Naive thymus-derived CD4-positive, alpha-beta T cell (primary cell): ENCODE measurements around the gene MAP1LC3B. TPM values are rescaled to one million over a fixed set of nuclear protein-coding genes. Genes with fewer than 3 reads are reported as not detected.
A peak's percentile ranks its signal among the peaks of the same experiment; 100 is the strongest.

Source experiments
- ATAC-seq: fragments of 150-1000 bp; cut with Tn5 transposase; 2 replicates; pipeline ENCODE4 v1.10.0; 2021; ENCODE audit warnings: mild to moderate bottlenecking, moderate library complexity
- CTCF ChIA-PET: fragments of 350-600 bp; sonication (Branson Sonifier 250); formaldehyde crosslinking; loops from one replicate; lab custom pipeline; 2021; ENCODE audit warnings: antibody characterized with exemption; lab: Charles Lee
- POLR2A ChIA-PET: fragments of 350-600 bp; sonication (Branson Sonifier 250); formaldehyde crosslinking; loops from one replicate; lab custom pipeline; 2021; ENCODE audit warnings: antibody characterized with exemption, inconsistent platforms; lab: Charles Lee
- DNase-seq, 9 donors: peaks; one replicate each; pipeline versions ENCODE4 v3.0.0 to v3.0.0-alpha.2; 2020 to 2022; ENCODE audit warnings: mixed read lengths in 1 of 9
- H3K27ac ChIP-seq: one replicate; pipeline ENCODE4 v1.7.0; 2013; ENCODE audit warnings: mild to moderate bottlenecking, low read depth, low read length, moderate library complexity
- H3K27me3 ChIP-seq, 2 donors: one replicate each; pipeline ENCODE4 v1.7.0; 2013; ENCODE audit warnings: low read length in 2 of 2, mild to moderate bottlenecking in 2 of 2, moderate library complexity in 2 of 2; ENCODE audit not compliant: control insufficient read depth in 2 of 2, insufficient read depth in 2 of 2
- H3K36me3 ChIP-seq, 3 experiments: 1 replicate in 2 of 3; 2 replicates in 1 of 3; pipeline ENCODE4 v1.7.0; 2013; ENCODE audit warnings: low read length in 3 of 3, mild to moderate bottlenecking in 3 of 3, moderate library complexity in 1 of 3; ENCODE audit not compliant: insufficient read depth in 3 of 3, control insufficient read depth in 2 of 3
- H3K4me1 ChIP-seq, 2 donors: one replicate each; pipeline ENCODE4 v1.7.0; 2013; ENCODE audit warnings: low read length in 2 of 2, mild to moderate bottlenecking in 2 of 2, moderate library complexity in 1 of 2; ENCODE audit not compliant: control insufficient read depth in 2 of 2, insufficient read depth in 2 of 2
- H3K4me3 ChIP-seq: 2 replicates; pipeline ENCODE4 v1.7.0; 2013; ENCODE audit warnings: mild to moderate bottlenecking, low read length
- H3K9me3 ChIP-seq, 3 experiments: 1 replicate in 2 of 3; 2 replicates in 1 of 3; pipeline ENCODE4 v1.7.0; 2013; ENCODE audit warnings: low read length in 3 of 3; ENCODE audit not compliant: control insufficient read depth in 2 of 3
- H3K27ac Mint-ChIP-seq, 9 donors: one replicate each; pipeline ENCODE4 v1.8.0; 2020 to 2022; ENCODE audit warnings: mixed read lengths in 9 of 9, mild to moderate bottlenecking in 8 of 9, moderate library complexity in 5 of 9, inconsistent platforms in 2 of 9
- H3K27me3 Mint-ChIP-seq, 5 donors: one replicate each; pipeline ENCODE4 v1.8.0; 2021 to 2022; ENCODE audit warnings: mixed read lengths in 5 of 5, mild to moderate bottlenecking in 1 of 5
- H3K36me3 Mint-ChIP-seq, 5 donors: one replicate each; pipeline ENCODE4 v1.8.0; 2020 to 2022; ENCODE audit warnings: mixed read lengths in 5 of 5, mild to moderate bottlenecking in 3 of 5, inconsistent platforms in 1 of 5
- H3K4me1 Mint-ChIP-seq, 7 donors: one replicate each; pipeline ENCODE4 v1.8.0; 2020 to 2022; ENCODE audit warnings: mixed read lengths in 7 of 7, mild to moderate bottlenecking in 3 of 7, inconsistent platforms in 1 of 7
- H3K4me3 Mint-ChIP-seq, 10 donors: one replicate each; pipeline ENCODE4 v1.8.0; 2020 to 2022; ENCODE audit warnings: mild to moderate bottlenecking in 10 of 10, mixed read lengths in 10 of 10, moderate library complexity in 6 of 10, inconsistent platforms in 2 of 10
- H3K9me3 Mint-ChIP-seq, 11 donors: one replicate each; pipeline ENCODE4 v1.8.0; 2020 to 2022; ENCODE audit warnings: mixed read lengths in 11 of 11, mild to moderate bottlenecking in 4 of 11, inconsistent platforms in 1 of 11, moderate library complexity in 1 of 11
- intact Hi-C, 2 donors: fragments of 100-400 bp; cut with micrococcal nuclease; formaldehyde crosslinking; loops; one replicate each; pipeline ENCODE4 v1.15.1; 2023
- polyA plus RNA-seq, 2 donors: library from polyadenylated mRNA; unstranded; fragments of 300-500 nt; fragmentation: Illumina TruSeq; gene quantifications; one replicate each; pipeline ENCODE4 v1.2.3, GENCODE V29; 2021
- total RNA-seq, 6 experiments: library from RNA in 5 of 6; stranded (reverse) in 5 of 6; gene quantifications; 1 replicate in 5 of 6; 2 replicates in 1 of 6; pipeline ENCODE4 v1.2.3 and lab custom pipeline; 2021 to 2026

Gene MAP1LC3B
- total and polyA plus RNA-seq, 7 experiments from 2014 or later, result 54.5 to 126 (median 63.4) TPM

GRCh38 chr16:87447323-87447722, 55.2 kb downstream of the MAP1LC3B start:
- H3K27ac ChIP-seq, result no peak overlapping the region
- H3K27me3 Mint-ChIP-seq, result no peaks in the 10 kb centered on the region
- POLR2A ChIA-PET, result no interaction called here
- peak overlapping the region in 1 of 9 donors; percentile 71 for H3K27ac Mint-ChIP-seq
- H3K9me3 Mint-ChIP-seq, result no peaks in the 10 kb centered on the region
- H3K36me3 ChIP-seq, result peaks cover 0 to 40% (median 0%) of the 10 kb centered on the region in 3 experiments
- peaks cover 0 to 11% (median 5%) of the 10 kb centered on the region in 7 donors for H3K4me1 Mint-ChIP-seq
- intact Hi-C loops, result no loop called here
- no peaks in the 10 kb centered on the region for H3K4me1 ChIP-seq
- H3K27me3 ChIP-seq, result no peaks in the 10 kb centered on the region
- no peak for ATAC-seq
- CTCF ChIA-PET, result no interaction called here
- no peak overlapping the region for H3K4me3 Mint-ChIP-seq
- peaks cover 12 to 56% (median 34%) of the 10 kb centered on the region in 5 donors for H3K36me3 Mint-ChIP-seq
- no peak for DNase-seq
- no peaks in the 10 kb centered on the region for H3K9me3 ChIP-seq
- H3K4me3 ChIP-seq, result no peak overlapping the region

- peak overlapping the region in 2 of 9 donors; percentile 51 to 81 for H3K27ac Mint-ChIP-seq
- ATAC-seq (no peak), DNase-seq (no peak)
- Histone ChIP-seq H3K9me3 (no peaks in the 10 kb centered on the region), H3K4me3 (no peak overlapping the region), H3K27ac (no peak overlapping the region), H3K36me3 (peaks cover 0 to 55% (median 0%) of the 10 kb centered on the region in 3 experiments), H3K27me3 (no peaks in the 10 kb centered on the region), H3K4me1 (no peaks in the 10 kb centered on the region)
- ChIA-PET CTCF (no interaction called here), POLR2A (no interaction called here)
- H3K36me3 Mint-ChIP-seq, result peaks cover 12 to 65% (median 32%) of the 10 kb centered on the region in 5 donors
- H3K4me3 Mint-ChIP-seq, result no peak overlapping the region
- peaks cover 0 to 19% (median 5%) of the 10 kb centered on the region in 7 donors for H3K4me1 Mint-ChIP-seq
- H3K27me3 Mint-ChIP-seq, result no peaks in the 10 kb centered on the region
- no peaks in the 10 kb centered on the region for H3K9me3 Mint-ChIP-seq
- intact Hi-C loops, result no loop called here
Observed at GRCh38 chr16:87448866-87449265, 56.7 kb downstream of the MAP1LC3B start.

- peaks cover 0 to 25% (median 4%) of the 10 kb centered on the region in 7 donors for H3K4me1 Mint-ChIP-seq
- ChIA-PET POLR2A (interaction anchor here (0.5 kb wide), 1 partner anchor 9 kb away, joined by 3 read pairs; no protein-coding TSS in a partner anchor), CTCF (interaction anchor here (0.5 kb wide), 1 partner anchor 15 kb away, joined by 3 read pairs; no protein-coding TSS in a partner anchor)
- H3K4me3 Mint-ChIP-seq, result no peak overlapping the region
- no peak for DNase-seq
- H3K27ac Mint-ChIP-seq, result peak overlapping the region in 1 of 9 donors; percentile 19
- H3K27ac ChIP-seq, result no peak overlapping the region
- H3K36me3 ChIP-seq, result peaks cover 0 to 53% (median 0%) of the 10 kb centered on the region in 3 experiments
- intact Hi-C loops, result no loop called here
- peaks cover 3 to 64% (median 30%) of the 10 kb centered on the region in 5 donors for H3K36me3 Mint-ChIP-seq
- no peak overlapping the region for H3K4me3 ChIP-seq
- no peak for ATAC-seq
- H3K4me1 ChIP-seq, result no peaks in the 10 kb centered on the region
- H3K27me3 ChIP-seq, result no peaks in the 10 kb centered on the region
- H3K9me3 ChIP-seq, result no peaks in the 10 kb centered on the region
- no peaks in the 10 kb centered on the region for H3K9me3 Mint-ChIP-seq
- H3K27me3 Mint-ChIP-seq, result no peaks in the 10 kb centered on the region
Observed at GRCh38 chr16:87451563-87452210, 59.6 kb downstream of the MAP1LC3B start.

GRCh38 chr16:87453326-87453725, 61.2 kb downstream of the MAP1LC3B start:
- no peak for DNase-seq
- no peak for ATAC-seq
- Mint-ChIP-seq H3K4me1 (peaks cover 0 to 25% (median 6%) of the 10 kb centered on the region in 7 donors), H3K9me3 (no peaks in the 10 kb centered on the region), H3K4me3 (no peak overlapping the region), H3K27ac (peak overlapping the region in 1 of 9 donors; percentile 58), H3K36me3 (peaks cover 3 to 59% (median 26%) of the 10 kb centered on the region in 5 donors), H3K27me3 (no peaks in the 10 kb centered on the region)
- Histone ChIP-seq H3K4me1 (no peaks in the 10 kb centered on the region), H3K9me3 (no peaks in the 10 kb centered on the region), H3K27ac (no peak overlapping the region), H3K27me3 (no peaks in the 10 kb centered on the region), H3K4me3 (no peak overlapping the region), H3K36me3 (peaks cover 0 to 62% (median 0%) of the 10 kb centered on the region in 3 experiments)
- intact Hi-C loops, result no loop called here
- CTCF ChIA-PET, result no interaction called here
- POLR2A ChIA-PET, result interaction anchor here (0.7 kb wide), 1 partner anchor 13 kb away, joined by 3 read pairs; no protein-coding TSS in a partner anchor

Other genes with a start within 250 kb of the MAP1LC3B start
- 1 to 10 TPM; 1.3 to 8.6 (median 2.6) TPM for gene C16orf95, start 74.9 kb upstream of the MAP1LC3B start, total RNA-seq
- 1 to 10 TPM; 3.6 to 5.3 TPM for gene C16orf95, start 74.9 kb upstream of the MAP1LC3B start, polyA plus RNA-seq
- gene FBXO31, start 8.6 kb upstream of the MAP1LC3B start, total RNA-seq, result 10 to 100 TPM; 26.6 to 41.9 (median 39.3) TPM
- 10 to 100 TPM; 16.8 to 30.8 TPM for gene FBXO31, start 8.6 kb upstream of the MAP1LC3B start, polyA plus RNA-seq
- gene ZCCHC14, start 100.7 kb downstream of the MAP1LC3B start, total RNA-seq, result 10 to 100 TPM in 4 of 5 experiments, 1 to 10 TPM in 1; 8.3 to 34.2 (median 23.5) TPM
- under 1 TPM; 0.64 to 0.84 TPM for gene ZCCHC14, start 100.7 kb downstream of the MAP1LC3B start, polyA plus RNA-seq
- not detected for gene JPH3, start 210.2 kb downstream of the MAP1LC3B start, total RNA-seq
- not detected for gene JPH3, start 210.2 kb downstream of the MAP1LC3B start, polyA plus RNA-seq